ENCODE data around the gene TCF7L1. TPM values are rescaled to one million over a fixed set of nuclear protein-coding genes. Genes with fewer than 3 reads are reported as not detected.
"Not testable (repeated sequence)": the region's sequence is repeated elsewhere in the genome, so short reads cannot be mapped to it uniquely, and the experiment has no call there.

TCF7L1 gene
- total and polyA plus RNA-seq, 2 donors (not counting 3 experiments of a cell fraction or from before 2014, with no cell fraction given) = 9.6 to 17.4 TPM

DNA sequence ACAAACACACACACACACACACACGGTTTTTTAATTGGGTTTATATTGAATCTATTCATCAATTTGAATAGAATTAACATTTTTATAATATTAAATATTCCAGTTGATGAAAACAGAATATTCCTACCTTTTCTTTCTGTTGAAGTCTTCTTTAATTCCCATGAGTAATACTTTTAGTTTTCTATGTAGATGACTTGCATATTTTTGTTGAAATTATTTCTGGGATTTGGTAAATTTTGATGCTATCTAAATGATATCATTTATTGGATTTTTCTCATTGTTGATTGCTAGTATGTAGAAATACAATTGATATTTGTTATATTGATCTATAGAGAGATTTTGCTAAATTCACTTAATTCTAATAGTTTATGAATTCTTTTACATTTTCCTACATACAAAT is 12.8 kb upstream of the TCF7L1 start:
- Histone ChIP-seq H3K27me3 (ENCODE audit: control insufficient read depth in 2 of 2, insufficient read depth in 2 of 2, low read length in 2 of 2) (peaks cover 3 to 16% of the 10 kb centered on the region in 2 experiments), H3K9ac (replicated peaks; ENCODE audit: extremely low read depth, insufficient read depth, low read length) (no peak overlapping the region), H4K20me1 (replicated peaks; ENCODE audit: control insufficient read depth, extremely low read depth, insufficient read depth, low read length) (no peaks in the 10 kb centered on the region), H3K4me2 (ENCODE audit: insufficient read depth, low read length) (no peak overlapping the region), H2AFZ (ENCODE audit: low read depth, low read length) (no peak overlapping the region), H3K9me1 (replicated peaks; ENCODE audit: control insufficient read depth, extremely low read depth, insufficient read depth, low read length) (no peaks in the 10 kb centered on the region), H3K4me1 (ENCODE audit: control insufficient read depth, extremely low read depth, insufficient read depth, low read length) (no peaks in the 10 kb centered on the region), H3K4me3 (replicated peaks in 1 of 3; ENCODE audit: insufficient read depth in 1 of 3, low read depth in 1 of 3, low read length in 3 of 3) (no peak overlapping the region), H3K36me3 (ENCODE audit: control insufficient read depth in 2 of 2, extremely low read depth in 1 of 2, insufficient read depth in 2 of 2, low read length in 2 of 2) (no peaks in the 10 kb centered on the region), H3K9me3 (replicated peaks; ENCODE audit: control insufficient read depth, insufficient read depth, low read length) (no peaks in the 10 kb centered on the region), H3K79me2 (ENCODE audit: control insufficient read depth, insufficient read depth, low read length) (no peaks in the 10 kb centered on the region), H3K27ac (ENCODE audit: insufficient read depth, low read depth, low read length) (no peak overlapping the region)
- no TSS peak for BruUV-seq (replicated peaks)
- intact Hi-C loops (cut with micrococcal nuclease) = no loop called here
- dilution Hi-C loops (cut with MboI; ENCODE audit: extremely low pct_ligation_motif_present, low sequenced_read_pairs) = no loop called here
- POLR2A ChIA-PET = interaction anchor here (0.6 kb wide), 1 partner anchor 60 kb away, joined by 3 read pairs; no protein-coding TSS in a partner anchor
- FAIRE-seq = no peak
- CTCF ChIA-PET = interaction anchor here (0.7 to 3.9 kb wide), 3 partner anchors 12 to 146 kb away, joined by 3 to 11 read pairs (median 6); no protein-coding TSS in a partner anchor
- no peak for TF ChIP-seq FOS (IDR thresholded peaks at IDR 0.05; ENCODE audit: borderline replicate concordance, insufficient read depth, low read length)
- TF ChIP-seq JUN (IDR thresholded peaks at IDR 0.05; ENCODE audit: borderline replicate concordance, insufficient read depth, insufficient read length, low read depth) = no peak
- DNase-seq (ENCODE audit: low read depth, low spot score) = no peak

DNA sequence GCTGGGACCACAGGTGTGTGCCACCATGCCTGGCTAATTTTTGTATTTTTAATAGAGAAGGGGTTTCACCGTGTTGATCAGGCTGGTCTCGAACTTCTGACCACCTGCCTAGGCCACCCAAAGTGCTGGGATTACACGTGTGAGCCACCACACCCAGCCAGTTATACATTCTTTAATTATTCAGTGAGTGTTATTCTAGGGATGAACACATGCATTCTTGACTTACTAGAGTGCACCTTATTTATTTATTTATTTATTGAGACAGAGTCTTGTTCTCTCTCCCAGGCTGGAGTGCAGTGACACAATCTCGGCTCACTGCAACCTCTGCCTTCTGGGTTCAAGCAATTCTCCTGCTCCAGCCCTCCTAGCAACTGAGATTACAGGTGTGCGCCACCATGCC is 6.7 kb upstream of the TCF7L1 start:
- H2AFZ ChIP-seq (ENCODE audit: low read depth, low read length); H4K20me1 ChIP-seq (replicated peaks; ENCODE audit: control insufficient read depth, extremely low read depth, insufficient read depth, low read length); DNase-seq (ENCODE audit: low read depth, low spot score); H3K27ac ChIP-seq (ENCODE audit: insufficient read depth, low read depth, low read length); FAIRE-seq; H3K9ac ChIP-seq (replicated peaks; ENCODE audit: extremely low read depth, insufficient read depth, low read length); H3K4me3 ChIP-seq (replicated peaks in 1 of 3; ENCODE audit: insufficient read depth in 1 of 3, low read depth in 1 of 3, low read length in 3 of 3); POLR2A ChIA-PET; H3K9me3 ChIP-seq (replicated peaks; ENCODE audit: control insufficient read depth, insufficient read depth, low read length); CTCF ChIA-PET; H3K4me1 ChIP-seq (ENCODE audit: control insufficient read depth, extremely low read depth, insufficient read depth, low read length); dilution Hi-C loops (cut with MboI; ENCODE audit: extremely low pct_ligation_motif_present, low sequenced_read_pairs); BruUV-seq (replicated peaks); H3K4me2 ChIP-seq (ENCODE audit: insufficient read depth, low read length); H3K9me1 ChIP-seq (replicated peaks; ENCODE audit: control insufficient read depth, extremely low read depth, insufficient read depth, low read length); intact Hi-C loops (cut with micrococcal nuclease); H3K36me3 ChIP-seq (ENCODE audit: control insufficient read depth in 2 of 2, extremely low read depth in 1 of 2, insufficient read depth in 2 of 2, low read length in 2 of 2); H3K79me2 ChIP-seq (ENCODE audit: control insufficient read depth, insufficient read depth, low read length); H3K27me3 ChIP-seq (ENCODE audit: control insufficient read depth in 2 of 2, insufficient read depth in 2 of 2, low read length in 2 of 2): not testable (repeated sequence)

Measured in endothelial cell of umbilical vein (primary cell).